ENCODE data around the gene KIF23.
A peak's percentile ranks its signal among the peaks of the same experiment; 100 is the strongest.

Gene KIF23

GRCh38 chr15:69463182-69463756 lies 49.1 kb downstream of the KIF23 start:
- DNase-seq, result peak in 5 of 56 donors; percentile 29 to 65 (median 45)

- DNase-seq, result no peak
Measured at GRCh38 chr15:69465253-69465652, 51.1 kb downstream of the KIF23 start.

- DNase-seq, result no peak
Measured at GRCh38 chr15:69466733-69467132, 52.6 kb downstream of the KIF23 start.

GRCh38 chr15:69467636-69468035 lies 53.5 kb downstream of the KIF23 start:
- no peak for DNase-seq

- DNase-seq, result no peak
Measured at GRCh38 chr15:69468241-69469121, 54.3 kb downstream of the KIF23 start.

GRCh38 chr15:69469467-69470201 lies 55.5 kb downstream of the KIF23 start:
- DNase-seq, result no peak

- no peak for DNase-seq
Measured at GRCh38 chr15:69472046-69472445, 57.9 kb downstream of the KIF23 start.

GRCh38 chr15:69472562-69472961 lies 58.4 kb downstream of the KIF23 start:
- no peak for DNase-seq

- no peak for DNase-seq
Measured at GRCh38 chr15:69474291-69474690, 60.1 kb downstream of the KIF23 start.

GRCh38 chr15:69474846-69475455 lies 60.8 kb downstream of the KIF23 start:
- no peak for DNase-seq

- peak in 47 of 56 donors; percentile 11 to 86 (median 45) for DNase-seq
Measured at GRCh38 chr15:69475769-69476358, 61.7 kb downstream of the KIF23 start.

- no peak for DNase-seq
Measured at GRCh38 chr15:69476704-69477473, 62.7 kb downstream of the KIF23 start.

- DNase-seq, result peak in 30 of 56 donors; percentile 2 to 70 (median 26)
Measured at GRCh38 chr15:69478259-69478781, 64.2 kb downstream of the KIF23 start.

- no peak for DNase-seq
Measured at GRCh38 chr15:69479081-69479480, 64.9 kb downstream of the KIF23 start.

GRCh38 chr15:69479971-69480370 lies 65.8 kb downstream of the KIF23 start:
- DNase-seq, result no peak

GRCh38 chr15:69480932-69481331 lies 66.8 kb downstream of the KIF23 start:
- DNase-seq, result no peak

GRCh38 chr15:69482686-69483256 lies 68.6 kb downstream of the KIF23 start:
- no peak for DNase-seq

GRCh38 chr15:69484837-69485236 lies 70.7 kb downstream of the KIF23 start:
- DNase-seq, result no peak

- DNase-seq, result no peak
Measured at GRCh38 chr15:69486481-69487110, 72.4 kb downstream of the KIF23 start.

Measured in nucleus accumbens (tissue), 56 donors.